Measurements from ENCODE around the gene IQGAP3.

The IQGAP3 gene

DNA sequence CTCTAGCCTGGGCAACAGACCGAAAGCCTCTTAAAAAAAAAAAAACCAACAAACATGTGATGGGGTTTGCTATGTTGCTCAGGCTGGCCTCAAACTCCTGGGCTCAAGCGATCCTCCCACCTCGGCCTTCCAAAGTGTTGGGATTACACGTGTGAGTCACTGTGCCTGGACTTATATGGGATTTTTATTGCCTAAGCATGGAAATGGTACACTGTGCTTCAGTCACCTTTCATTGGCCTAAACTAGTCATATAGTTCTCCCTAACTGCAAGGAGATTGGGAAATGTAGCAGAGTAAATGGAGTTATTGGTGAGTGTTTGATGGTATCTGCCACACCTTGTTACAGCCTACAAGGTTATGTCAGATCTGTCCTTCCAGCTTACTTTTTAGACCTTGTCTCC lies 54.6 kb downstream of the IQGAP3 start:
- no peak for DNase-seq (ENCODE audit: low read depth)
- no peak overlapping the region for H3K4me3 ChIP-seq (ENCODE audit: control insufficient read depth, low read depth, low read length)
- TF ChIP-seq, protein P1, sequence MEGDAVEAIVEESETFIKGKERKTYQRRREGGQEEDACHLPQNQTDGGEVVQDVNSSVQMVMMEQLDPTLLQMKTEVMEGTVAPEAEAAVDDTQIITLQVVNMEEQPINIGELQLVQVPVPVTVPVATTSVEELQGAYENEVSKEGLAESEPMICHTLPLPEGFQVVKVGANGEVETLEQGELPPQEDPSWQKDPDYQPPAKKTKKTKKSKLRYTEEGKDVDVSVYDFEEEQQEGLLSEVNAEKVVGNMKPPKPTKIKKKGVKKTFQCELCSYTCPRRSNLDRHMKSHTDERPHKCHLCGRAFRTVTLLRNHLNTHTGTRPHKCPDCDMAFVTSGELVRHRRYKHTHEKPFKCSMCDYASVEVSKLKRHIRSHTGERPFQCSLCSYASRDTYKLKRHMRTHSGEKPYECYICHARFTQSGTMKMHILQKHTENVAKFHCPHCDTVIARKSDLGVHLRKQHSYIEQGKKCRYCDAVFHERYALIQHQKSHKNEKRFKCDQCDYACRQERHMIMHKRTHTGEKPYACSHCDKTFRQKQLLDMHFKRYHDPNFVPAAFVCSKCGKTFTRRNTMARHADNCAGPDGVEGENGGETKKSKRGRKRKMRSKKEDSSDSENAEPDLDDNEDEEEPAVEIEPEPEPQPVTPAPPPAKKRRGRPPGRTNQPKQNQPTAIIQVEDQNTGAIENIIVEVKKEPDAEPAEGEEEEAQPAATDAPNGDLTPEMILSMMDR (IDR thresholded peaks at IDR 0.05; ENCODE audit: control insufficient read depth, insufficient read depth, low read depth, low read length, missing control alignments) = no peak

DNA sequence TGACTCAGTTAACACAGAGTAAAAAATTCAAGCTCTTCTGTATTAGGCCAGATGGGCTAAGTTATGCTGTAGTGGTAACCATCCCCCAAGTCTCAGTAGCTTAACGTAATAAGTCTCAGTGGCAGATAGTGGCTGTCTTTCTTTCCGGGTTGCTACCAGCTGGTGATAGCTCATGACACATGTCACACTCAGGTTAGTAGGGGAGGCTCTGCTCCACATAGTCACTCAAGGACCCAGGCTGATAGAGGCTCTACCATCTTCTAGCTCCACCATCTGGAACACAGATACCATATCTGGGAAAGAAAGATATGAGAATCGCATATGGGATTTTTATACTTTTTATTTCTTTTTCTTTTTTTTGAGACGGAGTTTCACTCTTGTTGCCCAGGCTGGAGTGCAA lies 55.5 kb downstream of the IQGAP3 start:
- DNase-seq (ENCODE audit: low read depth) = no peak
- TF ChIP-seq, protein P1 (IDR thresholded peaks at IDR 0.05; ENCODE audit: control insufficient read depth, insufficient read depth, low read depth, low read length, missing control alignments) = no peak
- H3K4me3 ChIP-seq (ENCODE audit: control insufficient read depth, low read depth, low read length) = no peak overlapping the region

DNA sequence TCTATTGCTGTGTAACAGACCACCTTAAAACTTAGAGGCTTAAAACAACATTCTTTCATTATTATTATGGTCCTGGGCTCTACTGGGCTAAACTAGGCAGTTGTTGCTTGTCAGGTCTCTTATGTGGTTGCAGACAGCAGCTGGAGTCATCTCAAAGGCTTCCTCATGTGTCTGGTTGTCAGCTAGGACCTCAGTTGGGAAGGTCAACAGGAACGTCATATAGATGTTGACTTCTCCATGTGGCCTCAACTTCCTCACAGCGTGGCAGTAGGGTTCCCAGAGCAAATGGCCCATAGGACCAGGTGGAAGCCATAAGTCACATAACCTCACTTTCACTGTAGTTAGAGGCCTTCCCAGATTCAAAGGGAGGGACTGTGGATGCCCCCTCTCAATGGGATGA lies 56.4 kb downstream of the IQGAP3 start:
- TF ChIP-seq, protein P1 (IDR thresholded peaks at IDR 0.05; ENCODE audit: control insufficient read depth, insufficient read depth, low read depth, low read length, missing control alignments) = no peak
- H3K4me3 ChIP-seq (ENCODE audit: control insufficient read depth, low read depth, low read length) = no peak overlapping the region
- DNase-seq (ENCODE audit: low read depth) = no peak

DNA sequence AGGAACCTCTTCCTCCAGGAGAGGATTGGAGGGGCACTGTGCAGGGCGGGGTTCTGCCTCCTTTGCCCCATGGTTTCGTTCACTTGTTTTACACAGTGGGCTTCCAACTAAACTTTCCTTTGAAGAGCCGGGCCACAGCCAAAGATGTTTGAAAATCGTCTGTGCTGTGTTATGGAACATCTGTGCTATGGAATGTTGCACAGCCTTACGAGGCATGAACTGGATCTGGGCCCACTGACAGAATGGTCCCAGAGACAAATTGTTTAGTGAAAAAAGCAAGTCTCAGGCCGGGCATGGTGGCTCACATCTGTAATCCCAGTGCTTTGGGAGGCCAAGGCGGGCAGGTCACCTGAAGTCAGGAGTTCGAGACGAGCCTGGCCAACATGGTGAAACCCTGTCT lies 59.2 kb downstream of the IQGAP3 start:
- no peak for DNase-seq (ENCODE audit: low read depth)
- TF ChIP-seq, protein P1 (IDR thresholded peaks at IDR 0.05; ENCODE audit: control insufficient read depth, insufficient read depth, low read depth, low read length, missing control alignments) = no peak
- H3K4me3 ChIP-seq (ENCODE audit: control insufficient read depth, low read depth, low read length) = no peak overlapping the region

DNA sequence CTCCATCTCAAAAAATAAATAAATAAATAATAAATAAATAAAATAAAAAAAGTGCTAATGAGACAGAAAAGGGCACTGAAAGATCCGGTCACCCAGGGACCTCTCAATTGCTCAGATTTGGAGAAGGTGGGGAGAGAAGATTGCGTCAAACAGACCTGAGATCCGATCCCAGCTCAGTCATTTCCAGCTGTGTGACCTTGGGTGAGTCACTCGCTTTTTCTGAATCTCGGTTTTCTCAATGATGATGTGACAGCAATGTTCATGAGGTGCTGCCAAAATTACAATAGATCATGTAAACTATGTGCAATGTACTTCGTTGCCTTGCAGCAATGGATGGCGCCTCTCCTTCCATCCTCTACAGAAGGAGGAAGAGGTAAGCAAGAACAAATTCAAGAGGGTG lies 60.7 kb downstream of the IQGAP3 start:
- TF ChIP-seq, protein P1 (IDR thresholded peaks at IDR 0.05; ENCODE audit: control insufficient read depth, insufficient read depth, low read depth, low read length, missing control alignments) = no peak
- H3K4me3 ChIP-seq (ENCODE audit: control insufficient read depth, low read depth, low read length) = no peak overlapping the region
- DNase-seq (ENCODE audit: low read depth) = no peak

DNA sequence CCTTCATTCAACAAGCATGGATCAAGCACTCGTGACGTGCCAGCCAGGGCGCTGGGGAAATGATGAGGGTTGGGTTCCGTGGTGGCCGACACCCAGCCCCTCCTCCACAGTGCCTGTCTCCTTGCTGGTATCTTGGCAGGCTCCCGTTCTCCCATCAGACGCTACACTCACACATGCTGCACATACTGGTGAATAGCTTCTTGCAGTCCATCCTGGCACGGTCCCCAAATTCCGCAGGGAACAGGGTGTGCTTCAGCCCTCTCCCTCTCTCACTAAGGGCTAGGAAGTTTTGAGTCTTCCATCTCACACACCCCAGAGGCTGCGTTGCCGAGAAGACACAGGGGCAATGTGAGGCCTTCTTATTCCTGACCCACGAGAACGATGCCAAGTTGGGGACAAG lies 61.7 kb downstream of the IQGAP3 start:
- TF ChIP-seq, protein P1 (IDR thresholded peaks at IDR 0.05; ENCODE audit: control insufficient read depth, insufficient read depth, low read depth, low read length, missing control alignments) = no peak
- H3K4me3 ChIP-seq (ENCODE audit: control insufficient read depth, low read depth, low read length) = no peak overlapping the region
- peak; percentile 44 for DNase-seq (ENCODE audit: low read depth)

DNA sequence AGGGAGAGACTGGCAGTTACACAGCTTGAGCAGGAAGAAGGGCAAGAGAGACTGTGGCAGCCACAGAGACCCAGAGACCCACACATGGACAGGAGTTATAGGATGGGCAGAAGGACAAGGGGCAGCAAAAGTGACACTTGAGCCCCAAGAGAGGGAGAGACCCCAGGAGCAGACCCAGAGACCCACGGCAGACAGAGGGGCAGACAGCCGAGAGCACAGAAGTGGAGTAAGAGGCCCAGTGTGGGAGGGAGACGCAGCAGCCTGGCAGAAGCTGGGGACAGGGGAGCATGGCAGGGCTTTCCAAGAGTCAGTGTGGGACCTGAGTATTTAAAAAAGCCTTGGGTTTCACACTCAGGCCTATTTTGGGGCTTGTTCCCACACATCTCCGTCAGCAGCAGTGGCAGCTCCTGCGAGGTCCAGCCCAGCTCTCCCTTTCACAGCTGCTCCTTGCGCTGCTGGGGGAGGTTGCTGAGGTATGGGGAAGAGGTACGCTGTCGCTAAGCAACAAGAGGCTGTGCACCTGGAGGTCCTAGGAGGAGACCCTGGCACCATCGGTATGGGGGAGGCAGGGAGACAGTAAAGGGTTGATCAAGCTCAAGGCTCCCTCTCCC lies 62.8 kb downstream of the IQGAP3 start:
- no peak overlapping the region for H3K4me3 ChIP-seq (ENCODE audit: control insufficient read depth, low read depth, low read length)
- TF ChIP-seq, protein P1 (IDR thresholded peaks at IDR 0.05; ENCODE audit: control insufficient read depth, insufficient read depth, low read depth, low read length, missing control alignments) = no peak
- no peak for DNase-seq (ENCODE audit: low read depth)
